HCT116 (cell line): ENCODE data around the gene LAMTOR3. TPM values are rescaled to one million over a fixed set of nuclear protein-coding genes. Genes with fewer than 3 reads are reported as not detected.

Experiments used
- ATAC-seq: fragments of 200-7000 bp; cut with Tn5 transposase; 2 replicates; pipeline ENCODE4 v1.9.1; 2020; ENCODE audit warnings: mild to moderate bottlenecking, moderate library complexity
- BruUV-seq: library from RNA; stranded (reverse); fragments of 400-500 nt; replicated peaks from 2 replicates; lab custom pipeline; 2021; lab: Mats Ljungman, UMichigan
- CTCF ChIA-PET: fragments of 300-600 bp; sonication (Branson Sonifier 250); formaldehyde crosslinking; loops from one replicate; lab custom pipeline; 2021; ENCODE audit warnings: antibody characterized with exemption; lab: Charles Lee
- POLR2A ChIA-PET: fragments of 300-600, 350-600 bp; sonication (Branson Sonifier 250); formaldehyde crosslinking; loops from one replicate; lab custom pipeline; 2021; ENCODE audit warnings: antibody characterized with exemption; lab: Charles Lee
- RAD21 ChIA-PET, 2 experiments: fragments of 300-600 bp; sonication (Branson Sonifier 250); formaldehyde crosslinking; loops; one replicate each; lab custom pipeline; 2023; ENCODE audit warnings: low total read pairs in 2 of 2; ENCODE audit not compliant: uncharacterized antibody in 2 of 2, unreplicated experiment in 2 of 2, low non-redundant PET in 1 of 2; lab: Charles Lee
- DNase-seq: peaks from one replicate; pipeline ENCODE4 v3.0.0-alpha.2; 2010; ENCODE audit warnings: low read depth, low spot score
- H2AFZ ChIP-seq: fragments of 200-600 bp; shearing (Covaris generic), sonication (generic); 2 replicates; pipeline ENCODE4 v1.6.1; 2017; ENCODE audit warnings: low read depth, mixed run types, mixed read lengths, antibody characterized with exemption, low read length; ENCODE audit not compliant: poor library complexity, severe bottlenecking
- H3K27ac ChIP-seq: 2 replicates; pipeline ENCODE4 v1.5.1; 2012; ENCODE audit warnings: low read depth, low read length
- H3K27me3 ChIP-seq: fragments of 200-600 bp; sonication (generic); 2 replicates; pipeline ENCODE4 v1.6.1; 2016; ENCODE audit warnings: mixed run types, low read length, mixed read lengths; ENCODE audit not compliant: insufficient read depth
- H3K36me3 ChIP-seq, 2 experiments: fragments of 200-500 bp in 1 of 2; fragments of 200-600 bp in 1 of 2; sonication (Bioruptor generic) in 1 of 2; sonication (generic) in 1 of 2; 2 replicates each; pipeline versions ENCODE4 v1.5.1 to v1.6.1; 2014 to 2016; ENCODE audit warnings: low read length in 2 of 2, inconsistent platforms in 1 of 2, mixed read lengths in 1 of 2, mixed run types in 1 of 2; ENCODE audit not compliant: insufficient read depth in 2 of 2, control insufficient read depth in 1 of 2
- H3K4me1 ChIP-seq, 2 experiments: fragments of 200-600 bp in 1 of 2; sonication (generic) in 1 of 2; 2 replicates each; pipeline versions ENCODE4 v1.5.1 to v1.6.1; 2012 to 2017; ENCODE audit warnings: low read length in 2 of 2, inconsistent platforms in 1 of 2, mild to moderate bottlenecking in 1 of 2, mixed read lengths in 1 of 2, mixed run types in 1 of 2, moderate library complexity in 1 of 2; ENCODE audit not compliant: insufficient read depth in 2 of 2, control insufficient read depth in 1 of 2
- H3K4me2 ChIP-seq: fragments of 200-600 bp; sonication (generic); 2 replicates; pipeline ENCODE4 v1.6.1; 2017; ENCODE audit warnings: mixed run types, low read length, mixed read lengths
- H3K4me3 ChIP-seq, 2 experiments: fragments of 200-600 bp in 1 of 2; sonication (generic) in 1 of 2; replicated peaks in 1 of 2; 2 replicates each; pipeline ENCODE4 v1.5.1; 2011 to 2016; ENCODE audit warnings: low read length in 2 of 2, control low read depth in 1 of 2, low read depth in 1 of 2, mild to moderate bottlenecking in 1 of 2, mixed read lengths in 1 of 2, mixed run types in 1 of 2
- H3K79me2 ChIP-seq: fragments of 200-600 bp; sonication (generic); 2 replicates; pipeline ENCODE4 v1.6.1; 2017; ENCODE audit warnings: mild to moderate bottlenecking, mixed run types, low read length, moderate library complexity, mixed read lengths; ENCODE audit not compliant: insufficient read depth
- H3K9ac ChIP-seq: fragments of 200-600 bp; sonication (generic); 2 replicates; pipeline ENCODE4 v1.6.1; 2016; ENCODE audit warnings: low read length, mixed read lengths
- H3K9me2 ChIP-seq: fragments of 200-600 bp; sonication (generic), shearing (Covaris generic); 2 replicates; pipeline ENCODE4 v1.6.1; 2017; ENCODE audit warnings: mixed run types, mild to moderate bottlenecking, moderate library complexity; ENCODE audit not compliant: insufficient read depth
- H3K9me3 ChIP-seq, 2 experiments: fragments of 200-500 bp in 1 of 2; fragments of 200-600 bp in 1 of 2; sonication (Bioruptor generic) in 1 of 2; sonication (generic) in 1 of 2; 2 replicates each; pipeline ENCODE4 v1.6.1; 2014 to 2017; ENCODE audit warnings: low read length in 2 of 2, mixed read lengths in 2 of 2, inconsistent platforms in 1 of 2, low read depth in 1 of 2, mild to moderate bottlenecking in 1 of 2, mixed run types in 1 of 2, moderate library complexity in 1 of 2; ENCODE audit not compliant: control insufficient read depth in 1 of 2, insufficient read depth in 1 of 2
- H4K20me1 ChIP-seq: fragments of 200-600 bp; sonication (generic), shearing (Covaris generic); 2 replicates; pipeline ENCODE4 v1.6.1; 2017; ENCODE audit warnings: mixed run types, mild to moderate bottlenecking, moderate library complexity; ENCODE audit not compliant: insufficient read depth
- JUND ChIP-seq: IDR thresholded peaks from 2 replicates; pipeline ENCODE4 v1.6.1; 2012
- POLR2A ChIP-seq: IDR thresholded peaks from 2 replicates; pipeline ENCODE4 v1.7.0; 2011; ENCODE audit warnings: borderline replicate concordance; ENCODE audit not compliant: insufficient read depth, insufficient read length; ENCODE audit errors: extremely low read depth
- POLR2AphosphoS5 ChIP-seq: IDR thresholded peaks from 2 replicates; pipeline ENCODE4 v1.6.1; 2011; ENCODE audit warnings: mild to moderate bottlenecking, low read depth, low read length, moderate library complexity
- RAD21 ChIP-seq: IDR thresholded peaks from 2 replicates; pipeline ENCODE4 v1.6.1; 2012; ENCODE audit warnings: low read depth, mild to moderate bottlenecking
- SIN3A ChIP-seq: IDR thresholded peaks from 2 replicates; pipeline ENCODE4 v1.6.1; 2012; ENCODE audit warnings: low read depth
- SP1 ChIP-seq: IDR thresholded peaks from 2 replicates; pipeline ENCODE4 v1.6.1; 2012; ENCODE audit warnings: low read depth
- YY1 ChIP-seq: IDR thresholded peaks from 2 replicates; pipeline ENCODE4 v1.6.1; 2011; ENCODE audit warnings: low read length, low read depth, moderate library complexity, mild to moderate bottlenecking; ENCODE audit not compliant: insufficient replicate concordance; ENCODE audit errors: extremely low read depth
- ZFX ChIP-seq: fragments of 450-650 bp; IDR thresholded peaks from 2 replicates; pipeline ENCODE4 v1.6.1; 2017
- intact Hi-C: fragments of 100-400 bp; cut with micrococcal nuclease; formaldehyde crosslinking; loops from 2 replicates; pipeline ENCODE4 v1.10.0; 2022
- total RNA-seq: library from RNA; stranded (reverse); gene quantifications from one replicate; pipeline ENCODE4 v1.2.1, GENCODE V29; 2021; ENCODE audit not compliant: unreplicated experiment
- TF ChIP-seq, protein P1 (sequence below): IDR thresholded peaks from 2 replicates; pipeline ENCODE4 v1.6.1; 2012; ENCODE audit warnings: low read depth

The LAMTOR3 gene
- total RNA-seq, 1 experiment from 2014 or later = 21.0 TPM

GRCh38 chr4:99917575-99917974, 23.3 kb upstream of the LAMTOR3 start:
- POLR2A ChIA-PET = no interaction called here
- no peaks in the 10 kb centered on the region for H4K20me1 ChIP-seq

More at GRCh38 chr4:99917575-99917974, 23.3 kb upstream of the LAMTOR3 start:
- Histone ChIP-seq H3K27me3 (no peaks in the 10 kb centered on the region), H3K27ac (no peak overlapping the region), H3K9me3 (no peaks in the 10 kb centered on the region), H3K9ac (no peak overlapping the region), H3K4me2 (no peak overlapping the region), H3K79me2 (peaks cover 11% of the 10 kb centered on the region)
- intact Hi-C loops = no loop called here
- no TSS peak for BruUV-seq
- DNase-seq = no peak
- RAD21 ChIA-PET = no interaction called here
- TF ChIP-seq SP1 (no peak), RAD21 (no peak), SIN3A (no peak), JUND (no peak), ZFX (no peak), POLR2AphosphoS5 (no peak), YY1 (no peak), POLR2A (no peak)
- TF ChIP-seq, protein P1, sequence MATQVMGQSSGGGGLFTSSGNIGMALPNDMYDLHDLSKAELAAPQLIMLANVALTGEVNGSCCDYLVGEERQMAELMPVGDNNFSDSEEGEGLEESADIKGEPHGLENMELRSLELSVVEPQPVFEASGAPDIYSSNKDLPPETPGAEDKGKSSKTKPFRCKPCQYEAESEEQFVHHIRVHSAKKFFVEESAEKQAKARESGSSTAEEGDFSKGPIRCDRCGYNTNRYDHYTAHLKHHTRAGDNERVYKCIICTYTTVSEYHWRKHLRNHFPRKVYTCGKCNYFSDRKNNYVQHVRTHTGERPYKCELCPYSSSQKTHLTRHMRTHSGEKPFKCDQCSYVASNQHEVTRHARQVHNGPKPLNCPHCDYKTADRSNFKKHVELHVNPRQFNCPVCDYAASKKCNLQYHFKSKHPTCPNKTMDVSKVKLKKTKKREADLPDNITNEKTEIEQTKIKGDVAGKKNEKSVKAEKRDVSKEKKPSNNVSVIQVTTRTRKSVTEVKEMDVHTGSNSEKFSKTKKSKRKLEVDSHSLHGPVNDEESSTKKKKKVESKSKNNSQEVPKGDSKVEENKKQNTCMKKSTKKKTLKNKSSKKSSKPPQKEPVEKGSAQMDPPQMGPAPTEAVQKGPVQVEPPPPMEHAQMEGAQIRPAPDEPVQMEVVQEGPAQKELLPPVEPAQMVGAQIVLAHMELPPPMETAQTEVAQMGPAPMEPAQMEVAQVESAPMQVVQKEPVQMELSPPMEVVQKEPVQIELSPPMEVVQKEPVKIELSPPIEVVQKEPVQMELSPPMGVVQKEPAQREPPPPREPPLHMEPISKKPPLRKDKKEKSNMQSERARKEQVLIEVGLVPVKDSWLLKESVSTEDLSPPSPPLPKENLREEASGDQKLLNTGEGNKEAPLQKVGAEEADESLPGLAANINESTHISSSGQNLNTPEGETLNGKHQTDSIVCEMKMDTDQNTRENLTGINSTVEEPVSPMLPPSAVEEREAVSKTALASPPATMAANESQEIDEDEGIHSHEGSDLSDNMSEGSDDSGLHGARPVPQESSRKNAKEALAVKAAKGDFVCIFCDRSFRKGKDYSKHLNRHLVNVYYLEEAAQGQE = no peak
- TF ChIP-seq, all 23 proteins: peak for 0
- Histone ChIP-seq H3K4me1 (no peaks in the 10 kb centered on the region), H3K36me3 (peaks cover 0 to 16% of the 10 kb centered on the region in 2 experiments; a peak in 2 of 4 replicates), H3K4me3 (no peak overlapping the region), H2AFZ (no peak overlapping the region), H3K9me2 (no peaks in the 10 kb centered on the region)
- no peak for ATAC-seq
- CTCF ChIA-PET = no interaction called here
